Calu3 (cell line): ENCODE measurements around the gene CHD3. TPM values are rescaled to one million over a fixed set of nuclear protein-coding genes. Genes with fewer than 3 reads are reported as not detected.

Source experiments
- BruUV-seq: library from RNA; stranded (reverse); fragments of 400-500 nt; replicated peaks from 2 replicates; lab custom pipeline; 2021; lab: Mats Ljungman, UMichigan
- CTCF ChIA-PET: fragments of 300-600 bp; sonication (Branson Sonifier 250); formaldehyde crosslinking; loops from one replicate; lab custom pipeline; 2022; ENCODE audit warnings: antibody characterized with exemption; lab: Charles Lee
- DNase-seq: peaks from one replicate; pipeline ENCODE4 v3.0.0; 2022
- H3K27ac Mint-ChIP-seq: one replicate; pipeline ENCODE4 v1.8.0; 2022; ENCODE audit warnings: mixed read lengths; ENCODE audit not compliant: unreplicated experiment
- H3K27me3 Mint-ChIP-seq: one replicate; pipeline ENCODE4 v1.8.0; 2022; ENCODE audit warnings: mixed read lengths; ENCODE audit not compliant: unreplicated experiment
- H3K36me3 Mint-ChIP-seq: one replicate; pipeline ENCODE4 v1.8.0; 2022; ENCODE audit warnings: mild to moderate bottlenecking, moderate library complexity, mixed read lengths; ENCODE audit not compliant: insufficient read depth, unreplicated experiment
- H3K4me1 Mint-ChIP-seq: one replicate; pipeline ENCODE4 v1.8.0; 2022; ENCODE audit warnings: mild to moderate bottlenecking, low read depth, mixed read lengths; ENCODE audit not compliant: unreplicated experiment
- H3K4me3 Mint-ChIP-seq: one replicate; pipeline ENCODE4 v1.8.0; 2022; ENCODE audit warnings: mild to moderate bottlenecking, low read depth, moderate library complexity, mixed read lengths; ENCODE audit not compliant: unreplicated experiment
- H3K9me3 Mint-ChIP-seq: one replicate; pipeline ENCODE4 v1.8.0; 2022; ENCODE audit warnings: low read depth, mixed read lengths; ENCODE audit not compliant: unreplicated experiment
- CTCF ChIP-seq: fragments of 200-600 bp; IDR thresholded peaks from one replicate; pipeline ENCODE4 v1.8.0; 2022; ENCODE audit warnings: antibody characterized with exemption; ENCODE audit not compliant: unreplicated experiment
- intact Hi-C: fragments of 100-400 bp; cut with micrococcal nuclease; formaldehyde crosslinking; loops from one replicate; pipeline ENCODE4 v1.10.0; 2022; ENCODE audit not compliant: unreplicated experiment
- total RNA-seq: library from RNA; stranded (reverse); gene quantifications from 2 replicates; pipeline ENCODE4 v1.2.3, GENCODE V29; 2022

The CHD3 gene
- total RNA-seq, 1 experiment from 2014 or later = 116 TPM

- H3K4me1 Mint-ChIP-seq = no peaks in the 10 kb centered on the region
- intact Hi-C loops = no loop called here
These were observed 71.1 kb downstream of the CHD3 start for GRCh38 chr17:7959503-7960253.

GRCh38 chr17:7961421-7961820, 72.8 kb downstream of the CHD3 start:
- BruUV-seq = no TSS peak
- no peaks in the 10 kb centered on the region for H3K4me1 Mint-ChIP-seq
- DNase-seq = no peak

More at GRCh38 chr17:7959503-7960253, 71.1 kb downstream of the CHD3 start:
- peaks cover 16% of the 10 kb centered on the region for H3K27me3 Mint-ChIP-seq
- no peak for DNase-seq
- CTCF ChIA-PET = no interaction called here
- no peaks in the 10 kb centered on the region for H3K9me3 Mint-ChIP-seq
- H3K4me3 Mint-ChIP-seq = no peak overlapping the region
- no peaks in the 10 kb centered on the region for H3K36me3 Mint-ChIP-seq
- no peak for TF ChIP-seq CTCF
- H3K27ac Mint-ChIP-seq = no peak overlapping the region
- no TSS peak for BruUV-seq

More at GRCh38 chr17:7961421-7961820, 72.8 kb downstream of the CHD3 start:
- H3K9me3 Mint-ChIP-seq = no peaks in the 10 kb centered on the region
- no peak for TF ChIP-seq CTCF
- H3K27ac Mint-ChIP-seq = no peak overlapping the region
- H3K27me3 Mint-ChIP-seq = peaks cover 16% of the 10 kb centered on the region
- H3K36me3 Mint-ChIP-seq = no peaks in the 10 kb centered on the region
- intact Hi-C loops = no loop called here
- CTCF ChIA-PET = no interaction called here
- no peak overlapping the region for H3K4me3 Mint-ChIP-seq

Other genes starting within 250 kb of the CHD3 start
- not detected in 2 replicates for gene ATP1B2, start 237.9 kb upstream of the CHD3 start, total RNA-seq
- gene TP53, start 201.3 kb upstream of the CHD3 start, total RNA-seq = 98.3 and 119 TPM in 2 replicates
- 10.1 and 12.9 TPM in 2 replicates for gene WRAP53, start 200.3 kb upstream of the CHD3 start, total RNA-seq
- 0.38 and 0.88 TPM in 2 replicates for gene EFNB3, start 183.6 kb upstream of the CHD3 start, total RNA-seq
- gene DNAH2, start 171.0 kb upstream of the CHD3 start, total RNA-seq = 0.26 and 0.51 TPM in 2 replicates
- 29.0 and 37.3 TPM in 2 replicates for gene KDM6B, start 54.6 kb upstream of the CHD3 start, total RNA-seq
- 2.9 and 3.6 TPM in 2 replicates for gene TMEM88, start 33.7 kb upstream of the CHD3 start, total RNA-seq
- gene NAA38, start 31.2 kb upstream of the CHD3 start, total RNA-seq = 36.3 and 36.6 TPM in 2 replicates
- gene CYB5D1, start 30.8 kb upstream of the CHD3 start, total RNA-seq = 8.0 and 8.4 TPM in 2 replicates
- 1.4 and 2.0 TPM in 2 replicates for gene RNF227, start 27.5 kb downstream of the CHD3 start, total RNA-seq
- 4.8 and 5.9 TPM in 2 replicates for gene KCNAB3, start 41.1 kb downstream of the CHD3 start, total RNA-seq
- 87.8 and 106 TPM in 2 replicates for gene TRAPPC1, start 43.2 kb downstream of the CHD3 start, total RNA-seq
- 21.8 and 28.2 TPM in 2 replicates for gene CNTROB, start 43.4 kb downstream of the CHD3 start, total RNA-seq
- not detected in 2 replicates for gene GUCY2D, start 113.8 kb downstream of the CHD3 start, total RNA-seq
- not detected in 2 replicates for gene ALOX15B, start 150.3 kb downstream of the CHD3 start, total RNA-seq
- gene ALOX12B, start 198.9 kb downstream of the CHD3 start, total RNA-seq = not detected in 2 replicates
- gene ALOXE3, start 229.7 kb downstream of the CHD3 start, total RNA-seq = 0.20 TPM in 1 of 2 replicates, not detected in the other
- gene HES7, start 235.3 kb downstream of the CHD3 start, total RNA-seq = 0.28 and 0.69 TPM in 2 replicates